GM12878 (cell line): ENCODE results near the gene SPINT1. TPM values are rescaled to one million over a fixed set of nuclear protein-coding genes. Genes with fewer than 3 reads are reported as not detected.

Experiments
- FOXM1 ChIP-seq: IDR thresholded peaks from 2 replicates; pipeline ENCODE4 v1.6.1; 2012; ENCODE audit warnings: low read depth, mild to moderate bottlenecking, inconsistent platforms, low read length, moderate library complexity
- HDAC2 ChIP-seq: fragments of 200-600 bp; sonication (generic); IDR thresholded peaks from 2 replicates; pipeline ENCODE4 v1.6.1; 2017
- HDAC6 ChIP-seq: fragments of 200-600 bp; sonication (generic); IDR thresholded peaks from one replicate; pipeline ENCODE4 v1.8.0; 2017; ENCODE audit warnings: antibody characterized with exemption; ENCODE audit not compliant: unreplicated experiment
- KLF5 ChIP-seq: fragments of 450-650 bp; IDR thresholded peaks from 2 replicates; pipeline ENCODE4 v1.6.1; 2014; ENCODE audit warnings: mild to moderate bottlenecking; ENCODE audit not compliant: partially characterized antibody
- MYB ChIP-seq: fragments of 150-350 bp; IDR thresholded peaks from 2 replicates; pipeline ENCODE4 v1.6.1; 2014; ENCODE audit warnings: mild to moderate bottlenecking, low read depth, low read length, borderline replicate concordance
- MYC ChIP-seq: IDR thresholded peaks from 2 replicates; pipeline ENCODE4 v1.6.1; 2011; ENCODE audit warnings: mild to moderate bottlenecking, low read length, moderate library complexity, inconsistent platforms; ENCODE audit not compliant: insufficient read depth, insufficient replicate concordance, insufficient read length, severe bottlenecking
- NR2C2 ChIP-seq: IDR thresholded peaks from 2 replicates; pipeline ENCODE4 v1.6.1; 2011; ENCODE audit warnings: borderline replicate concordance, low read depth; ENCODE audit not compliant: control insufficient read depth, insufficient read length
- NR2F1 ChIP-seq: fragments of 450-650 bp; conservative IDR thresholded peaks from 2 replicates; pipeline ENCODE4 v1.6.1; 2017; ENCODE audit warnings: mild to moderate bottlenecking
- NRF1 ChIP-seq: conservative IDR thresholded peaks from 2 replicates; pipeline ENCODE4 v1.6.1; 2011; ENCODE audit warnings: mild to moderate bottlenecking, low read depth, low read length, improper control_type of control experiment
- PKNOX1 ChIP-seq: fragments of 450-650 bp; IDR thresholded peaks from 2 replicates; pipeline ENCODE4 v1.6.1; 2016; ENCODE audit warnings: mild to moderate bottlenecking
- PML ChIP-seq: IDR thresholded peaks from 2 replicates; pipeline ENCODE4 v1.6.1; 2012; ENCODE audit warnings: low read length, inconsistent platforms
- RUNX3 ChIP-seq: IDR thresholded peaks from 2 replicates; pipeline ENCODE4 v1.6.1; 2012; ENCODE audit warnings: low read length, inconsistent platforms
- SKIL ChIP-seq: fragments of 450-650 bp; IDR thresholded peaks from 2 replicates; pipeline ENCODE4 v1.6.1; 2017; ENCODE audit warnings: mild to moderate bottlenecking, low read depth, inconsistent platforms; ENCODE audit not compliant: poor library complexity, severe bottlenecking
- SMAD1 ChIP-seq: fragments of 450-650 bp; IDR thresholded peaks from 2 replicates; pipeline ENCODE4 v1.6.1; 2018; ENCODE audit warnings: mild to moderate bottlenecking, low read depth; ENCODE audit not compliant: partially characterized antibody
- SRF ChIP-seq, 2 experiments: IDR thresholded peaks; 2 replicates each; pipeline ENCODE4 v1.6.1; 2011; ENCODE audit warnings: low read depth in 2 of 2, low read length in 2 of 2, mild to moderate bottlenecking in 1 of 2, moderate library complexity in 1 of 2
- YBX1 ChIP-seq: fragments of 450-650 bp; IDR thresholded peaks from 2 replicates; pipeline ENCODE4 v1.6.1; 2016; ENCODE audit warnings: antibody characterized with exemption
- ZBED1 ChIP-seq: IDR thresholded peaks from 2 replicates; pipeline ENCODE4 v1.6.1; 2016; ENCODE audit warnings: borderline replicate concordance
- ZBTB33 ChIP-seq: fragments of 450-650 bp; IDR thresholded peaks from 2 replicates; pipeline ENCODE4 v1.6.1; 2017; ENCODE audit warnings: mild to moderate bottlenecking
- ZNF687 ChIP-seq: fragments of 450-650 bp; IDR thresholded peaks from 2 replicates; pipeline ENCODE4 v1.6.1; 2017; ENCODE audit warnings: mild to moderate bottlenecking, moderate library complexity
- ZZZ3 ChIP-seq: IDR thresholded peaks from 2 replicates; pipeline ENCODE4 v1.6.1; 2011; ENCODE audit warnings: low read depth; ENCODE audit not compliant: control insufficient read depth, insufficient read length
- polyA plus RNA-seq, 11 experiments: library from polyadenylated mRNA; depleted of rRNA in 4 of 11; unstranded in 6 of 11; stranded (reverse) in 5 of 11; fragments of >200 nt; fragmentation: Nextera tagmentation in 4 of 11; fragmentation: Illumina TruSeq in 1 of 11; extraction: Ambion mirVana in 4 of 11; extraction: Trizol in 1 of 11; gene quantifications; 1 replicate in 1 of 11; 2 replicates in 10 of 11; pipeline versions ENCODE4 v1.2.1 to v1.2.3, GENCODE V29; 2011 to 2016; ENCODE audit warnings: inconsistent platforms in 2 of 11, missing spikeins in 2 of 11, low read depth in 1 of 11
- total RNA-seq, 4 experiments: library from RNA; depleted of rRNA in 3 of 4; stranded (reverse); fragments of >200 nt in 3 of 4; fragmentation: Illumina TruSeq in 1 of 4; extraction: Trizol in 1 of 4; gene quantifications; 2 replicates each; pipeline versions ENCODE4 v1.2.1 to v1.2.3, GENCODE V29; 2013 to 2021

Gene SPINT1
- total and polyA plus RNA-seq, 10 of the 15 experiments (the other 5 are each of a cell fraction or from before 2014, with no cell fraction given) = 3.5 to 28.6 (median 10.2) TPM

- TF ChIP-seq NR2C2 = no peak
- TF ChIP-seq PML = no peak
- TF ChIP-seq ZBTB33 = no peak
- no peak for TF ChIP-seq SRF (IDR thresholded peaks at IDR 0.05; ENCODE audit: low read depth in 2 of 2, low read length in 2 of 2)
- no peak for TF ChIP-seq ZZZ3
- TF ChIP-seq SKIL = no peak
- TF ChIP-seq SMAD1 = no peak
- no peak for TF ChIP-seq MYB
- TF ChIP-seq MYC = peak; percentile 61
- no peak for TF ChIP-seq HDAC6
- no peak for TF ChIP-seq ZBED1
- no peak for TF ChIP-seq HDAC2
- TF ChIP-seq YBX1 = no peak
- no peak for TF ChIP-seq NRF1
- peak; percentile 66 for TF ChIP-seq NR2F1
- TF ChIP-seq FOXM1 = no peak
- TF ChIP-seq KLF5 = no peak
- TF ChIP-seq PKNOX1 = 0 out of 2 replicates have a peak, but pooled peaks have one; percentile 33
- TF ChIP-seq ZNF687 = peak; percentile 77
- TF ChIP-seq RUNX3 = no peak
Measured at GRCh38 chr15:40873694-40874561, 30.1 kb downstream of the SPINT1 start, which contains the start of gene RHOV (continued).
